ENCODE results near the gene CEP70.

DNA sequence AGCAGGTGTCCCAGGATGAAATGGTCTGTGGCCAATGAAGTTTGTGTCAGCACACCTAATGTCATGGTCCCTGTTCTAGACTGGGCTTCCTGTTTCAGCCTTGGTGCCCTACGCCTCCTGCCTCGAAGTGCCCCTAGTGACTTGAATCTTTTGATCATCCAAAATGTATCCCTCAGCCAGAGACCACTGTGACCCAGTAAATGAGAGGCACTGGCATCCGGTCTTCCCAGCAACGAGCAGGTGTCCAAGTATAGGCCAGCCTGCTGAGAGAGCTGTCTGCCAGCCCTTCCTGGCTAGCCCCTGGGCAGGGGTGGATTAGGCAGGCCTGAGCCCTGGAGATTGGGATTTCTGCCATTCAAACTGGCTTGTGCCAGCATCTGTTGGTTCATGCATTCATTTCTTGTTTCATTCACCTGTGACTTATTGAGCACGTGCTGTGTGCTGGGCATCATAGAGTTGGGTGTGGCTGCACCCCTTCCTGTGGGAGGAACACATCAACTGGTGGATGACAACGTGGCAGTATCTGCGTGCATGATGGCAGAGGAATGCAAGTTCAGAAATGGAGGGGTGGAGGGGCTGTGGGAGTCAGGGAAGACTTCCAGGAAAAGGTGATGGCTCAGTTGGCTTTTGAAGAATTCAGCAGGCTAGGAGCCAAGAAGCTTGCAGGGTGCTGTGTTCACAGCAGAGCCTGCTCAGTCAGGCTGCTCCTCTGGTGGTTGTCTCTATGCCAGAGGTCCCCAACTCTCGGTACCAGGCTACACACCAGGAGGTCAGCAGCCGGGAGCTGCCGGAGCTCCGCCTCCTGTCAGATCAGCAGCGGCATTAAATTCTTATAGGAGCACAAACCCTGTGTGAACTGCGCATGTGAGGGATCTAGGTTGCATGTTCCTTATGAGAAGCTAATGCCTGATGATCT is 138.0 kb downstream of the CEP70 start:
- no peak for TF ChIP-seq TBX3 (IDR thresholded peaks at IDR 0.05; ENCODE audit: borderline replicate concordance)
- no peak for TF ChIP-seq XBP1 (CRISPR knock-in tag; IDR thresholded peaks at IDR 0.05)
